IPS DF 4.7 (cell line): ENCODE measurements around the gene NSG1.

ENCODE experiments used
- DNase-seq: peaks from one replicate; pipeline ENCODE4 v3.0.0-alpha.2; 2013; ENCODE audit warnings: low spot score; ENCODE audit errors: extremely low read depth

The NSG1 gene

GRCh38 chr4:4395849-4396627 is 9.1 kb downstream of the NSG1 start:
- no peak for DNase-seq

- no peak for DNase-seq
Observed at GRCh38 chr4:4396628-4397440, 9.9 kb downstream of the NSG1 start.

GRCh38 chr4:4397441-4397819 is 10.5 kb downstream of the NSG1 start:
- no peak for DNase-seq

- DNase-seq: no peak
Observed at GRCh38 chr4:4398430-4398829, 11.5 kb downstream of the NSG1 start.

GRCh38 chr4:4401036-4401435 is 14.1 kb downstream of the NSG1 start:
- no peak for DNase-seq

GRCh38 chr4:4402966-4403365 is 16.1 kb downstream of the NSG1 start:
- no peak for DNase-seq

GRCh38 chr4:4405358-4405962 is 18.6 kb downstream of the NSG1 start:
- DNase-seq: no peak

GRCh38 chr4:4406455-4407298 is 19.8 kb downstream of the NSG1 start:
- DNase-seq: no peak

GRCh38 chr4:4407299-4408131 is 20.6 kb downstream of the NSG1 start:
- no peak for DNase-seq

GRCh38 chr4:4408132-4408523 is 21.2 kb downstream of the NSG1 start:
- no peak for DNase-seq

- no peak for DNase-seq
Observed at GRCh38 chr4:4408576-4409335, 21.9 kb downstream of the NSG1 start.

- DNase-seq: no peak
Observed at GRCh38 chr4:4409416-4410115, 22.7 kb downstream of the NSG1 start.

- DNase-seq: no peak
Observed at GRCh38 chr4:4410271-4410670, 23.4 kb downstream of the NSG1 start.

GRCh38 chr4:4411906-4412305 is 25.0 kb downstream of the NSG1 start:
- no peak for DNase-seq

GRCh38 chr4:4412641-4413372 is 25.9 kb downstream of the NSG1 start:
- DNase-seq: no peak

GRCh38 chr4:4413373-4413725 is 26.4 kb downstream of the NSG1 start:
- no peak for DNase-seq

- DNase-seq: no peak
Observed at GRCh38 chr4:4413806-4414205, 26.9 kb downstream of the NSG1 start.

- DNase-seq: no peak
Observed at GRCh38 chr4:4415107-4415805, 28.4 kb downstream of the NSG1 start.
